A549 (cell line): ENCODE data around the gene IQGAP2. TPM values are rescaled to one million over a fixed set of nuclear protein-coding genes. Genes with fewer than 3 reads are reported as not detected.

Source experiments
- ATAC-seq, 2 experiments: fragments of 200-7000 bp in 1 of 2; fragments of >200 bp in 1 of 2; cut with Nextera tagmentation in 1 of 2; cut with Tn5 transposase in 1 of 2; 3 replicates each; pipeline versions ENCODE4 v1.8.0 to v1.9.1; 2018 to 2020; ENCODE audit warnings: mild to moderate bottlenecking in 1 of 2, moderate library complexity in 1 of 2
- CTCF ChIA-PET: fragments of 300-600 bp; sonication (Branson Sonifier 250); formaldehyde crosslinking; extraction: SDS; loops from one replicate; lab custom pipeline; 2021; ENCODE audit warnings: antibody characterized with exemption, inconsistent platforms; lab: Yijun Ruan, JAX
- POLR2A ChIA-PET: fragments of 350-600 bp; formaldehyde crosslinking; extraction: SDS; loops from one replicate; lab custom pipeline; 2021; ENCODE audit warnings: antibody characterized with exemption, inconsistent platforms; lab: Yijun Ruan, JAX
- DNase-seq, 2 experiments: peaks; one replicate each; pipeline versions ENCODE4 v3.0.0 to v3.0.0-alpha.2; 2011 to 2016; ENCODE audit warnings: low read depth in 1 of 2, low spot score in 1 of 2
- FAIRE-seq: peaks from 2 replicates; lab custom pipeline; 2011; peaks lifted over from hg19 to GRCh38; lab: Jason Lieb, UNC
- H3K27ac ChIP-seq, 2 experiments: fragments of >200 bp; sonication (Bioruptor Twin); formaldehyde crosslinking; 3 replicates each; pipeline ENCODE4 v1.5.1; 2016 to 2017
- H3K4me1 ChIP-seq: fragments of >200 bp; sonication (Bioruptor Twin); formaldehyde crosslinking; 3 replicates; pipeline ENCODE4 v1.6.1; 2016
- H3K4me2 ChIP-seq: fragments of >200 bp; sonication (Bioruptor Twin); formaldehyde crosslinking; 3 replicates; pipeline ENCODE4 v1.6.1; 2016
- H3K4me3 ChIP-seq: fragments of >200 bp; sonication (Bioruptor Twin); formaldehyde crosslinking; 3 replicates; pipeline ENCODE4 v1.5.1; 2016
- H3K9me3 ChIP-seq: fragments of >200 bp; sonication (Bioruptor Twin); formaldehyde crosslinking; 3 replicates; pipeline ENCODE4 v1.6.1; 2016
- CBX8 ChIP-seq: fragments of 200-600 bp; sonication (generic); IDR thresholded peaks from 2 replicates; pipeline ENCODE4 v1.6.1; 2016
- CEBPB ChIP-seq, 2 experiments: fragments of >200 bp in 1 of 2; sonication (Bioruptor Twin) in 1 of 2; formaldehyde crosslinking in 1 of 2; IDR thresholded peaks; 2 replicates each; pipeline ENCODE4 v1.6.1; 2012 to 2016
- CHD2 ChIP-seq: fragments of 150-350 bp; IDR thresholded peaks from 2 replicates; pipeline ENCODE4 v1.6.1; 2014; ENCODE audit warnings: low read length; ENCODE audit not compliant: partially characterized antibody
- CHD4 ChIP-seq: fragments of 200-600 bp; sonication (generic); IDR thresholded peaks from 2 replicates; pipeline ENCODE4 v1.6.1; 2016; ENCODE audit warnings: antibody characterized with exemption, mild to moderate bottlenecking, borderline replicate concordance
- EHF ChIP-seq: fragments of 250-450 bp; sonication (Bioruptor Pico); IDR thresholded peaks from 2 replicates; pipeline ENCODE4 v1.5.0; 2020; ENCODE audit warnings: mild to moderate bottlenecking
- ESRRA ChIP-seq: fragments of 150-350 bp; IDR thresholded peaks from 2 replicates; pipeline ENCODE4 v1.6.1; 2014; ENCODE audit warnings: mild to moderate bottlenecking, low read length, borderline replicate concordance
- FOSB ChIP-seq: fragments of 250-450 bp; sonication (Bioruptor Pico); IDR thresholded peaks from 2 replicates; pipeline ENCODE4 v1.5.0; 2020; ENCODE audit warnings: mild to moderate bottlenecking, moderate library complexity
- FOSL2 ChIP-seq, 2 experiments: fragments of 450-650 bp in 1 of 2; fragments of >200 bp in 1 of 2; sonication (Bioruptor Twin) in 1 of 2; formaldehyde crosslinking; IDR thresholded peaks; 2 replicates each; pipeline versions ENCODE4 v1.5.0 to v1.6.1; 2016 to 2020; ENCODE audit warnings: mild to moderate bottlenecking in 1 of 2, moderate library complexity in 1 of 2
- HEYL ChIP-seq: fragments of 250-450 bp; sonication (Bioruptor Pico); IDR thresholded peaks from 2 replicates; pipeline ENCODE4 v1.8.0; 2021; ENCODE audit warnings: mild to moderate bottlenecking, moderate library complexity
- HOXB5 ChIP-seq: fragments of 250-450 bp; sonication (Bioruptor Pico); IDR thresholded peaks from 2 replicates; pipeline ENCODE4 v1.5.0; 2020; ENCODE audit warnings: mild to moderate bottlenecking, moderate library complexity
- JUN ChIP-seq, 2 experiments: fragments of >200 bp; sonication (Bioruptor Twin); formaldehyde crosslinking; IDR thresholded peaks; 2 replicates in 1 of 2; 3 replicates in 1 of 2; pipeline ENCODE4 v1.6.1; 2016 to 2017
- MAFK ChIP-seq: fragments of 450-650 bp; IDR thresholded peaks from 2 replicates; pipeline ENCODE4 v1.6.1; 2014; ENCODE audit not compliant: partially characterized antibody
- MAZ ChIP-seq: fragments of 150-350 bp; IDR thresholded peaks from 2 replicates; pipeline ENCODE4 v1.6.1; 2014; ENCODE audit warnings: antibody characterized with exemption, low read depth, low read length, borderline replicate concordance
- NPAS2 ChIP-seq: fragments of 250-450 bp; sonication (Bioruptor Pico); IDR thresholded peaks from 2 replicates; pipeline ENCODE4 v1.8.0; 2022; ENCODE audit warnings: mild to moderate bottlenecking, moderate library complexity, borderline replicate concordance
- POLR2AphosphoS2 ChIP-seq: conservative IDR thresholded peaks from 2 replicates; pipeline ENCODE4 v1.6.1; 2012; ENCODE audit warnings: low read length, improper control_type of control experiment, inconsistent platforms
- RARB ChIP-seq: fragments of 250-450 bp; sonication (Bioruptor Pico); IDR thresholded peaks from 2 replicates; pipeline ENCODE4 v1.8.0; 2021; ENCODE audit warnings: mild to moderate bottlenecking, moderate library complexity
- RCOR1 ChIP-seq: fragments of 150-350 bp; IDR thresholded peaks from 2 replicates; pipeline ENCODE4 v1.6.1; 2014; ENCODE audit warnings: antibody characterized with exemption, low read length, low read depth
- RNF2 ChIP-seq: fragments of 200-600 bp; sonication (generic); IDR thresholded peaks from 2 replicates; pipeline ENCODE4 v1.6.1; 2016; ENCODE audit warnings: low read depth, mild to moderate bottlenecking, antibody characterized with exemption, moderate library complexity, borderline replicate concordance
- SMC3 ChIP-seq: fragments of >200 bp; sonication (Bioruptor Twin); formaldehyde crosslinking; IDR thresholded peaks from 3 replicates; pipeline ENCODE4 v1.6.1; 2018; ENCODE audit warnings: inconsistent platforms
- TFCP2L1 ChIP-seq: fragments of 250-450 bp; sonication (Bioruptor Pico); IDR thresholded peaks from 2 replicates; pipeline ENCODE4 v1.5.0; 2021; ENCODE audit warnings: mild to moderate bottlenecking
- TP53 ChIP-seq: fragments of 250-450 bp; sonication (Bioruptor Pico); IDR thresholded peaks from 2 replicates; pipeline ENCODE4 v1.5.0; 2021; ENCODE audit warnings: mild to moderate bottlenecking, moderate library complexity
- ZFP36 ChIP-seq: fragments of 450-650 bp; IDR thresholded peaks from 2 replicates; pipeline ENCODE4 v1.6.1; 2014; ENCODE audit warnings: borderline replicate concordance; ENCODE audit not compliant: partially characterized antibody
- WGBS: methylation state at CpG from one replicate; pipeline ENCODE4 v1.1.6; 2017; ENCODE audit errors: missing lambda C conversion rate; 5-methylcytosine and 5-hydroxymethylcytosine counted together
- polyA plus RNA-seq, 4 experiments: library from polyadenylated mRNA; depleted of rRNA in 3 of 4; stranded (reverse); fragments of >200 nt; fragmentation: RNase III in 1 of 4; extraction: RNeasy Plus Mini Kit Qiagen cat#74134 plus additional on column Dnase treatment in 1 of 4; gene quantifications; 2 replicates in 3 of 4; 3 replicates in 1 of 4; pipeline ENCODE4 v1.2.3, GENCODE V29; 2011 to 2017
- TF ChIP-seq, protein P1 (sequence below): IDR thresholded peaks from 2 replicates; pipeline ENCODE4 v1.6.1; 2012
- TF ChIP-seq, protein P2 (sequence below): fragments of >200 bp; sonication (Bioruptor Twin); formaldehyde crosslinking; IDR thresholded peaks from 2 replicates; pipeline ENCODE4 v1.6.1; 2016
- TF ChIP-seq, protein P3 (sequence below): fragments of 450-650 bp; IDR thresholded peaks from 2 replicates; pipeline ENCODE4 v1.6.1; 2014; ENCODE audit warnings: antibody characterized with exemption
- TF ChIP-seq, protein P4 (sequence below): IDR thresholded peaks from 2 replicates; pipeline ENCODE4 v1.6.1; 2012
- TF ChIP-seq, protein P5 (sequence below): fragments of >200 bp; sonication (Bioruptor Twin); formaldehyde crosslinking; IDR thresholded peaks from 3 replicates; pipeline ENCODE4 v1.5.1; 2016

IQGAP2 gene
- polyA plus RNA-seq, 2 of the 4 experiments (the other 2 are of a cell fraction), result 5.3 to 10.1 TPM

DNA sequence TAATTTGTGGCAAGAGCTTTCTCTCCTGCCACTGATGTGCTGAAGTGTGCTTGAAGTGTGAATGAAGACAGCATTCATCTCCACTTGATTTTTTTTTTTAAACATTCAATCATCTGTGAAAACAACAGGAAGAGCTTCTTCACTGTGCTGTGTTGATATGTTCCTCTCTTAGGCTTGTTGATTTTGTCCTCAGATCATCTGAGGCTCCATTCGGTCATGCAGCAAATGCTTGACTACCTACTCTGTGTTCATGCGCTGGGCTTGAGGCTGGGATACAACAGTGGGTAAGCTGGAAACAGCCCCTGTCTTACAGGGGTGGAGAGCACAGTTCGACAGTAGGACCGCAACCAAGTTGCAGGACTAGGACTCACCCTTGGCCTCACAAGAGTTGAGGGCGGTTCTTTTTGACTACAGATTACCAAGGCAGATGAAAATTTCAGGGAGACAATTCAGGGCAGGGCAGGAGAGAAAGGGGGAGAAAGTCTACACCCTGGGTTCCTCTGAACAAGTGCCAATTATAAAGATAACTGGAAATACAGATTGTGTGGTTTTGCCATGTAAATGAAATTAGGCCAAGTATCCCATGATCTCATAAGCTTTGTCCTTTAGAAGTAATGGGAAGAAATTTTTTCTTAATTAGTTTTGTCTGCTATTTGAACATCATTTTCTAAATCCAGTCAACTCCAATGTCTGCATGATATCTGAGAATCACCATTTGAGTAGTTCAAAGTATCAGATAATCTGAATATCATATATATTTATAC, 281.9 kb downstream of the IQGAP2 start:
- Histone ChIP-seq H3K4me2 (no peak overlapping the region), H3K4me3 (no peak overlapping the region), H3K9me3 (no peaks in the 10 kb centered on the region), H3K27ac (no peak overlapping the region), H3K4me1 (peaks cover 13% of the 10 kb centered on the region)
- WGBS, result 80% methylated on average over 5 of the region's 5 CpGs
- DNase-seq (no peak), FAIRE-seq (no peak), ATAC-seq (no peak)
- POLR2A ChIA-PET, result no interaction called here
- CTCF ChIA-PET, result interaction anchor here (0.8 kb wide), 1 partner anchor 8 kb away, joined by 3 read pairs; no protein-coding TSS in a partner anchor
- TF ChIP-seq FOSB (no peak), FOSL2 (IDR thresholded peaks at IDR 0.05) (no peak), FOSL2 (CRISPR knock-in tag; IDR thresholded peaks at IDR 0.05) (no peak), CEBPB (IDR thresholded peaks at IDR 0.05) (no peak), TP53 (no peak), POLR2AphosphoS2 (no peak), JUN (IDR thresholded peaks at IDR 0.05) (no peak), RNF2 (no peak), HOXB5 (no peak), SMC3 (no peak), CHD4 (no peak), ZFP36 (no peak)
- TF ChIP-seq, protein P1, sequence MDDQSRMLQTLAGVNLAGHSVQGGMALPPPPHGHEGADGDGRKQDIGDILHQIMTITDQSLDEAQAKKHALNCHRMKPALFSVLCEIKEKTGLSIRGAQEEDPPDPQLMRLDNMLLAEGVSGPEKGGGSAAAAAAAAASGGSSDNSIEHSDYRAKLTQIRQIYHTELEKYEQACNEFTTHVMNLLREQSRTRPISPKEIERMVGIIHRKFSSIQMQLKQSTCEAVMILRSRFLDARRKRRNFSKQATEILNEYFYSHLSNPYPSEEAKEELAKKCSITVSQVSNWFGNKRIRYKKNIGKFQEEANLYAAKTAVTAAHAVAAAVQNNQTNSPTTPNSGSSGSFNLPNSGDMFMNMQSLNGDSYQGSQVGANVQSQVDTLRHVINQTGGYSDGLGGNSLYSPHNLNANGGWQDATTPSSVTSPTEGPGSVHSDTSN, result no peak
- TF ChIP-seq, protein P2, sequence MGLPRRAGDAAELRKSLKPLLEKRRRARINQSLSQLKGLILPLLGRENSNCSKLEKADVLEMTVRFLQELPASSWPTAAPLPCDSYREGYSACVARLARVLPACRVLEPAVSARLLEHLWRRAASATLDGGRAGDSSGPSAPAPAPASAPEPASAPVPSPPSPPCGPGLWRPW, result no peak
- TF ChIP-seq, protein P3, sequence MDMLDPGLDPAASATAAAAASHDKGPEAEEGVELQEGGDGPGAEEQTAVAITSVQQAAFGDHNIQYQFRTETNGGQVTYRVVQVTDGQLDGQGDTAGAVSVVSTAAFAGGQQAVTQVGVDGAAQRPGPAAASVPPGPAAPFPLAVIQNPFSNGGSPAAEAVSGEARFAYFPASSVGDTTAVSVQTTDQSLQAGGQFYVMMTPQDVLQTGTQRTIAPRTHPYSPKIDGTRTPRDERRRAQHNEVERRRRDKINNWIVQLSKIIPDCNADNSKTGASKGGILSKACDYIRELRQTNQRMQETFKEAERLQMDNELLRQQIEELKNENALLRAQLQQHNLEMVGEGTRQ, result no peak

DNA sequence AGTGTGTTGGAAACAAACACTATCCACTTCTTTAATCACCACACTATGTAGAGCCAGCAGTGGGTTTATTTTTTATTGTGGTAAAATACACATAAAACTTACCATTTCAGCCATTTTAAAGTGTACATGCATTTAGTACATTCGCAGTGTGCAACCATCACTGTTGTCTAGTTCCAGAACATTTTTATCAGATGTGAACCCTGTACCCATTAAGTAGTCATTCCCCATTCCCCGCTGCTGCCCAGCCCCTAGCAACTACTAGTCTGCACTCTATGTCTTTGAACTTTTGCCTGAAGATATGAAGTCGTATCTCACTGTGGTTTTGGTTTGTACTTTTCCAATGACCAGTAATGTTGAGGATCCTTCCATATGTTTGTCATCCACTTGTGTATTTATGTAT, 282.6 kb downstream of the IQGAP2 start:
- no peak for FAIRE-seq

DNA sequence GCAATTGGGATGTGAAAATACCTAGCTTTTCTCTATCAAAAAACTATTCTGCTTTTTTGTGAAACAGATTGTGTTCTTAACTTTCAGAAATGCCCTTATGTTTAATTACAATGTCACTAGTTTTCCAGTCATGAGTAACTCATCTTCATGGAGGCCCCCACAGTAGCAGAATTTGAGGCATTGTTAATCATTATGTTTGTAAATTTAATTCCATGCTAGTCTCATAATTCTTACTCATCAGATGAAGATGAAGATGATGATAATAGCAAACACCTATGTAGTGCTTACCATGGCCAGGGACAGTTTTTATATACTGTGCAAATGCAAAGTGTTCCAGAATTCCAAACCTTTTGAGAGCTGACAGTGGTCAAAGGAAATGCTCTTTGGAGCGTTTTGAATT, 285.1 kb downstream of the IQGAP2 start:
- DNase-seq, result no peak
- ATAC-seq, result no peak
- FAIRE-seq, result no peak
- 92% methylated on average over 1 of the region's 1 CpG for WGBS
- ChIA-PET CTCF (interaction anchor here (0.8 to 1.7 kb wide), 3 partner anchors 15 to 86 kb away, joined by 3 to 6 read pairs (median 3); no protein-coding TSS in a partner anchor), POLR2A (no interaction called here)
- Histone ChIP-seq H3K27ac (no peak overlapping the region; a peak in 1 of 6 replicates), H3K4me3 (no peak overlapping the region), H3K4me1 (peaks cover 31% of the 10 kb centered on the region), H3K9me3 (no peaks in the 10 kb centered on the region), H3K4me2 (no peak overlapping the region)
- TF ChIP-seq EHF (no peak), CBX8 (no peak), HEYL (CRISPR knock-in tag) (no peak), FOSB (no peak), RARB (no peak), CEBPB (IDR thresholded peaks at IDR 0.05) (no peak), NPAS2 (CRISPR knock-in tag) (no peak), MAFK (no peak), TFCP2L1 (no peak), CHD4 (no peak), RCOR1 (no peak), JUN (IDR thresholded peaks at IDR 0.05) (no peak)
- TF ChIP-seq, protein P3, result no peak
- TF ChIP-seq, protein P1, result no peak
- TF ChIP-seq, protein P4, sequence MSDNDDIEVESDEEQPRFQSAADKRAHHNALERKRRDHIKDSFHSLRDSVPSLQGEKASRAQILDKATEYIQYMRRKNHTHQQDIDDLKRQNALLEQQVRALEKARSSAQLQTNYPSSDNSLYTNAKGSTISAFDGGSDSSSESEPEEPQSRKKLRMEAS, result no peak

More for the DNA sequence above, 282.6 kb downstream of the IQGAP2 start:
- H3K9me3 ChIP-seq, result no peaks in the 10 kb centered on the region
- no peak overlapping the region for H3K4me3 ChIP-seq
- DNase-seq (no peak), ATAC-seq (no peak)
- 97% methylated on average over 3 of the region's 3 CpGs for WGBS
- H3K4me1 ChIP-seq, result peaks cover 17% of the 10 kb centered on the region
- no peak overlapping the region for H3K27ac ChIP-seq
- TF ChIP-seq ESRRA (no peak), MAZ (no peak), CHD2 (no peak)
- TF ChIP-seq, protein P5, sequence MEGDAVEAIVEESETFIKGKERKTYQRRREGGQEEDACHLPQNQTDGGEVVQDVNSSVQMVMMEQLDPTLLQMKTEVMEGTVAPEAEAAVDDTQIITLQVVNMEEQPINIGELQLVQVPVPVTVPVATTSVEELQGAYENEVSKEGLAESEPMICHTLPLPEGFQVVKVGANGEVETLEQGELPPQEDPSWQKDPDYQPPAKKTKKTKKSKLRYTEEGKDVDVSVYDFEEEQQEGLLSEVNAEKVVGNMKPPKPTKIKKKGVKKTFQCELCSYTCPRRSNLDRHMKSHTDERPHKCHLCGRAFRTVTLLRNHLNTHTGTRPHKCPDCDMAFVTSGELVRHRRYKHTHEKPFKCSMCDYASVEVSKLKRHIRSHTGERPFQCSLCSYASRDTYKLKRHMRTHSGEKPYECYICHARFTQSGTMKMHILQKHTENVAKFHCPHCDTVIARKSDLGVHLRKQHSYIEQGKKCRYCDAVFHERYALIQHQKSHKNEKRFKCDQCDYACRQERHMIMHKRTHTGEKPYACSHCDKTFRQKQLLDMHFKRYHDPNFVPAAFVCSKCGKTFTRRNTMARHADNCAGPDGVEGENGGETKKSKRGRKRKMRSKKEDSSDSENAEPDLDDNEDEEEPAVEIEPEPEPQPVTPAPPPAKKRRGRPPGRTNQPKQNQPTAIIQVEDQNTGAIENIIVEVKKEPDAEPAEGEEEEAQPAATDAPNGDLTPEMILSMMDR, result no peak
- H3K4me2 ChIP-seq, result no peak overlapping the region
- CTCF ChIA-PET, result no interaction called here
- POLR2A ChIA-PET, result no interaction called here
